IMR-90 (cell line): ENCODE results near the gene ZNF467.

Source experiments
- BHLHE40 ChIP-seq: fragments of 150-350 bp; IDR thresholded peaks from 2 replicates; pipeline ENCODE4 v1.6.1; 2016; ENCODE audit warnings: mild to moderate bottlenecking, low read depth, low read length
- CEBPB ChIP-seq: IDR thresholded peaks from 2 replicates; pipeline ENCODE4 v1.6.1; 2012; ENCODE audit warnings: low read depth, low read length, improper control_type of control experiment
- CTCF ChIP-seq: conservative IDR thresholded peaks from 2 replicates; pipeline ENCODE4 v1.5.1; 2012; ENCODE audit warnings: mild to moderate bottlenecking, low read depth, low read length, improper control_type of control experiment
- ELK1 ChIP-seq: fragments of 150-350 bp; IDR thresholded peaks from 2 replicates; pipeline ENCODE4 v1.6.1; 2016; ENCODE audit warnings: low read depth, mild to moderate bottlenecking, low read length, moderate library complexity, borderline replicate concordance
- FOS ChIP-seq: fragments of 150-350 bp; IDR thresholded peaks from 2 replicates; pipeline ENCODE4 v1.6.1; 2016; ENCODE audit warnings: low read depth, low read length
- NFE2L2 ChIP-seq: fragments of 150-350 bp; IDR thresholded peaks from 2 replicates; pipeline ENCODE4 v1.6.1; 2016; ENCODE audit warnings: low read depth, mild to moderate bottlenecking, low read length
- POLR2A ChIP-seq: IDR thresholded peaks from 2 replicates; pipeline ENCODE4 v1.6.1; 2012; ENCODE audit warnings: mild to moderate bottlenecking, low read depth, low read length
- RAD21 ChIP-seq: IDR thresholded peaks from 2 replicates; pipeline ENCODE4 v1.6.1; 2012; ENCODE audit warnings: low read length, improper control_type of control experiment
- RCOR1 ChIP-seq: IDR thresholded peaks from 2 replicates; pipeline ENCODE4 v1.6.1; 2012; ENCODE audit warnings: mild to moderate bottlenecking, low read length, improper control_type of control experiment; ENCODE audit not compliant: insufficient replicate concordance
- RFX5 ChIP-seq: IDR thresholded peaks from 2 replicates; pipeline ENCODE4 v1.8.0; 2012; ENCODE audit warnings: low read depth, mild to moderate bottlenecking, low read length, moderate library complexity
- USF2 ChIP-seq: fragments of 150-350 bp; IDR thresholded peaks from 2 replicates; pipeline ENCODE4 v1.6.1; 2017; ENCODE audit warnings: mild to moderate bottlenecking, antibody characterized with exemption, low read length, low read depth

- TF ChIP-seq POLR2A (no peak), CTCF (no peak), RCOR1 (no peak), ELK1 (no peak), NFE2L2 (no peak), CEBPB (no peak), USF2 (no peak), BHLHE40 (no peak), RAD21 (no peak), RFX5 (no peak), FOS (no peak)
Observed at GRCh38 chr7:149774237-149775175, 1.1 kb upstream of the ZNF467 start.
